GM18951 (cell line): ENCODE measurements around the gene ADGRD1.

Experiments
- POLR2A ChIP-seq: IDR thresholded peaks from 4 replicates; pipeline ENCODE4 v1.6.1; 2011; ENCODE audit warnings: mild to moderate bottlenecking; ENCODE audit not compliant: insufficient read length, insufficient read depth; ENCODE audit errors: extremely low read depth
- in situ Hi-C: fragments of 300-500 bp; cut with MboI; formaldehyde crosslinking; loops from one replicate; pipeline ENCODE4 v1.12.0; 2022; ENCODE audit warnings: low sequenced_read_pairs, mixed read lengths, inconsistent platforms; ENCODE audit not compliant: unreplicated experiment

Gene ADGRD1

DNA sequence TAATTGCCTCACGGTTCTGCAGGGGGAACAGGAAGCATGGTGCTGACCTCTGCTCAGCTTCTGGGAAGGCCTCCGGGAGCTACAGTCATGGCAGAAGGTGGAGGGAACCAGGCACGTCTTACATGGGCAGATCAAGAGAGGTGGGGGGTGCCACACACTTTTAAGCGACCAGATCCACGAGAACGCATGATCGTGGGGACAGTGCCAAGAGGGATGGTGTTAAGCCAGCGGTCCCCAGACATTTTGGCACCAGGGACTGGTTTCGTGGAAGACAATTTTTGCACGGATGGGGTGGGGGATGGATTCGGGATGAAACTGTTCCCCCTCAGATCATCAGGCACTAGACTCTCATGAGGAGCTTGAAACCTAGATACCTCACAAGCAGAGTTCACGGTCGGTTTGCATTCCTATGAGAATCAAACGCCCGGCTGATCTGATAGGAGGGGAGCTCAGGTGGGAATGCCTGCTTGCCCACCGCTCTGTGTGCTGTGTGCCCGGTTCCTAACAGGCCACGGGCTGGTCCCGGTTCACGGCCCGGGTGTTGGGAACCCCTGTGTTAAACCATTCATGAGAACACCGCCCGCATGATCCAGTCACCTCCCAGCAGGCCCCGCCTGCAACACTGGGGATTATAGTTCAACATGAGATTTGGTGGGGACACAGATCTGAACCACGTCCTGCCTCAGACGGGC is 96.9 kb downstream of the ADGRD1 start:
- TF ChIP-seq POLR2A = no peak
- in situ Hi-C loops = no loop called here

DNA sequence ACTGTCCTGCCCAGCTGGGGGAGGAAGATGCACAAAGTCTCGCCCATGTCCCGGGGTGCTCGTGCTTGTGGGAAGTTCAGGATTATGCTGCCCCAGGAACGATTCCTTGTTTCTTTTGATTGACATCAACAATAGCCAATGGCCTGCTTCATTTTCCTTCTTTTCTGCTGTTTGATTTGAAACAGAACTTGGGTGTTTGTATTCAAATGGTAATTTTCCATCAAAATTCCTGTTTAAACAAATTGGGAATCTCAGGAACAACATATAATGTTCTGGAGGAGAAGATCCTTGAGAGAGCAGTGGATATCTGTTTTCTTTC is 97.4 kb downstream of the ADGRD1 start:
- no peak for TF ChIP-seq POLR2A
- in situ Hi-C loops = no loop called here

DNA sequence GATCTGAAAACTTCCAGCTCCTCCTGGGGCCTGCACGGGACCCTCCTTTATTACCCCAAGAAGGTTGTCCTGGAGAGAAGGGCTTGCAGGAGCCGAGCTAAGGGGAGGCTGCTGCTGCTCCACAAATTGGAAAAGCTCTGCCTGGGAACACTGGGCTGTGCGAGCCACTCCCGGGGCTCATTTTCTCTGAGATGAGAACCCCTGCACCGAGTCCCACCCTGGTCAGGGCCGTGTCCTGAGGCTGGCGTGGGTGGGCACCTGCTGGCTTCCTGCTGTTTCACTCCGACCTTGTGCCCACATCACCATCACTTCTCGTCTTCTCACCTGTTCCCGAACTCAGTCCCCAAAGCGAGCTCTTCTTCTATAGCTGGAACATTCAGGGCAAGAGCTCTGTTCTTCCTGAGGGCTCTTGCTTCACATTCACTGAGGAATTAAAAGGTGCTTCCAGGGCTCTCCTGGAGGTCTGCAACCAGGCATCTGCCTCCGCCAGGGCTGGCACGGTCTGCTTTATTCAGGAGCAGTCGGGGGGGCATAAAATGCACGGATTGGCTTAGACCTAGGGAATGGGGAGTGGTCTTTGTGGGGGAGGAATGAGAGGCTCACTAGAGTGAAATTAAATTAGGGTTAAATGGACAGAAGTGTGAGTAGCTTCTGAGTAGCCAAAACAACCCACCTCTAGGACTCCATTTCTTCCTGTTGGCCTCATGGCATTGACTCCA is 98.5 kb downstream of the ADGRD1 start:
- TF ChIP-seq POLR2A = no peak
- in situ Hi-C loops = no loop called here

DNA sequence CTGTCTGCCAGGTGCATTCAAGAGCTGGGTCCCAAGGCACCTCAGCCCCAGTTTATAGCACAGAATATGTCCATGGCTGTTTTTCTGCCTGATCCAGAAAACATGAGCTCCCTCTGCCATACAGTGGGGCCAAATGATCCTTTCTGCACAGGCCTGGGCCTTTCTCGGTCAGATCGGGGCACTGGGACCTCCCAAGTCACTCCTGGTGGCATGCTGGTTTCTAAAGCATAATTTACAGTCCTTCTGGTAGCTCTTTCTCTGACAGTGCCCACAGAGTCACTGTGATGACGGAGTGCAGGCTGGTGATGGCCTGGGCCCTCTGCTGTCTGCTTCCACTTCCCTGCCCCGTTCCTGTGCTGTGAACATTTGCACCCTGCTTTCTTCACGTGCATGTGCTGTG is 99.2 kb downstream of the ADGRD1 start:
- TF ChIP-seq POLR2A = no peak
- in situ Hi-C loops = no loop called here

DNA sequence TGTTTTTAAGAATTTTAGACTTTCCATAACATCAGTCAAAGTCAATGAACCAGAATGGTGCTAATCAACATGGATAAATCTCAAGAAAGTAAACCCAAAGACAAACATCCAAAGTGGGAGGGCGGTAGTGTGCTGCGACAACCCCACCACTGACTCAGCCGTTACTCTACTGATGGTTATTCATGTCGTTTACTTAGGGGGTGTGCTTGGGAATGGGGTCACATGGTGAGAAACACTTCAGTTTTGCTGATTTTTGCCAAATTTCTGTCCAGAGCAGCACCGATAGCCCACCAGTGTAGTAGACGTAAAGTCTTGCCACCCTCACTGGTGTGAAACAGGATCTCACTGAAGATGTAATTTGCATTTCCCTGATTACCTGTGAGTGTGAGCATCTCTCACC is 99.9 kb downstream of the ADGRD1 start:
- TF ChIP-seq POLR2A = no peak
- in situ Hi-C loops = no loop called here

DNA sequence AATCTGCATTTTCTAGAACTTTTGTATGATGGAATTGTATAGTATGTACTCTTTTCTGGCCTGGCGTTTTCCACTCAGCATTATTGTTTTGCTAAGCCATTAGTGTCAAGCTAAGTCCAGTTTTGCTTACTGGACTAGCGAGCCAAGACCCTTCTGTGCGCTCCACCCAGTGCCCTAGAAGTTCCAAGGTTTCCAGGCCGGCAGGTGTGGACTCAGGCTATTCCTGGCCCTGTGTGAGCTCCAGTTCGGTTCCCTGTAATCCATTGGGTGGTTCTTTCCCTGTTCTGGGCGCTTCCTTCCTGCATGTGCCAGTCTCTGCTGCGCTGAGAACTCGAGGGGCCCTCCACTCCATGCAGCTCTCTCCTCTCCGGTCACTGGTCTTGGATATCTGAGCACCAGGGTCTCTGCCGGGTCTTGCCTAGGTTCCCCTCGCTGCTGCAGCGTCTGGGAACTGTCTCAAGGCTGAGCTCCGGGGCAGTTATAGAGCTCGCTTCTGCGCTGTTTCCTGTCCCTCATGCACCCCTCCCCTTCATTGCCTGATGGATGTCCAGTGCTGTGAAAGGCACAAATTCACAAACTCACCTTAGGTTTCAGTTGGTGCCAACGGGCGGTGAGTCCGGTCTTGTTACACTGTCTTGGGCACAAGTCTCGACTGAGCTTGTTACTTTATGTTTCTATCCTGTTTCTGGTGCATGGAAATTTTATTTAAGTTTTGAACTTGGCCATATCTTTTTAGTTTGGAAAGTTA is 100.8 kb downstream of the ADGRD1 start:
- in situ Hi-C loops = no loop called here
- TF ChIP-seq POLR2A = no peak

DNA sequence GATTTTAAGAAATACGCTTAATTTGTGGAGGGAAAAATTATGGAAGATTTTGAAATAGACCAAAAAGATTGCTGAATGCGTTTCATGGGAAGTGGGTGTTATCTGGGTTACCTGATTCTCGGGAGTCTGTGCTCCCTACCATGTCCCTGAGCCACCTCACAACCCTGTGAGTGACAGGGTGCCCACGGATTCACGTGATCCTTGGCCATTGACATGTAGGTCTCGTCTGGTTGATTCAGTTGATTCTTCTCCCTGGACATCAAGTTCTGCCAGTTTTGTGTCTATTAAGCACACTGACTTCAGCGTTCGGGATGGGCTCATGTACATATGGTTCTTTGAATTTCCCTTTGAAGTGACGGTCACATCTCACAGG is 101.4 kb downstream of the ADGRD1 start:
- in situ Hi-C loops = no loop called here
- no peak for TF ChIP-seq POLR2A

DNA sequence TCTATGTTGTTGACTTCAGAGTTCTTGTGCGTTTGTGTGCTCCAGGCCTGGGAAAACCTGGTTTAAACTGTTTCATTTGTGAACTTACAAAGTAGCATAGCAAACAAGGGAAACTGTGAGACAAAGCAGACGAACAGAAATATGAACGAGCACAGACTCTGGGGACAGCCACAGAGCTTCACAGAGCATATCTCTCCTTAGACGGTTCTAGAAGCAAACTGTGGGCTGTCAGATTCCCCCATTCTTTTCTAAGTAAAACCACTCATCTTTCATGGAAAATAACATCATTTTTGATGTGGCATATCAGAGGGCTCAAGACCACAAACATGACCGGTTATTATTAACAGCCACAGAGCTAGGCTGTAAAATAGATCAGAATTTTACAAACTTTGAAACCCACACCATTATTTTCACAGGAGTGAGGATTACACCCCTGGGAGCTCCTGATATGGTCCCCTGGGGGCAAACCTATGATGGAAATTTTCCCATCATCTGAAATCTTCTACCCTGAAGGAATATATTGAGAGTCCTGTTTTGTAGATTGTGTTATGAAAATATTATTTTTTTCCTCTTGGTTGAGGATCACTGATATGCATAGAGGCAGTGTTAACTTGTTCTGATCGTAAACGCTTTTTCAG is 102.0 kb downstream of the ADGRD1 start:
- TF ChIP-seq POLR2A = no peak

DNA sequence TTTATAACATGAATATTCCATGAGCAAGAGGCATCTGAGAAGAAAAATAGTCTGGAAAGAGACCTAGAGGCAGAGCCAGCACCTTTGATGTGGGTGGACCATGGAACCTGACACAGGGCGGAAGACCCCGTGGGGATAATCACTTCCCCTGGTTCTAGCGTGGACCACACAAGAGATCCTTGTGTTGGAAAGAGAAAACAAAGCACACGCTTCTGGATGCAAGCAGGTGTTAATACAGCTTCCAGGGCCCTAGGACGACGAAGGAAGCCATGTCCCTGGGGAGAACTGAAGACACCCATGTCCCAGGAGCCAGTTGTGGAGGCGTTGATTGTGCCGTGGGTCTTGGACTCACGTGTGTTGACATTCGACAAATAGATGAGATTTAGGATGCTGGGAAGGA is 102.9 kb downstream of the ADGRD1 start:
- no peak for TF ChIP-seq POLR2A
- in situ Hi-C loops = no loop called here

More for the DNA sequence above, 102.0 kb downstream of the ADGRD1 start:
- in situ Hi-C loops = no loop called here

DNA sequence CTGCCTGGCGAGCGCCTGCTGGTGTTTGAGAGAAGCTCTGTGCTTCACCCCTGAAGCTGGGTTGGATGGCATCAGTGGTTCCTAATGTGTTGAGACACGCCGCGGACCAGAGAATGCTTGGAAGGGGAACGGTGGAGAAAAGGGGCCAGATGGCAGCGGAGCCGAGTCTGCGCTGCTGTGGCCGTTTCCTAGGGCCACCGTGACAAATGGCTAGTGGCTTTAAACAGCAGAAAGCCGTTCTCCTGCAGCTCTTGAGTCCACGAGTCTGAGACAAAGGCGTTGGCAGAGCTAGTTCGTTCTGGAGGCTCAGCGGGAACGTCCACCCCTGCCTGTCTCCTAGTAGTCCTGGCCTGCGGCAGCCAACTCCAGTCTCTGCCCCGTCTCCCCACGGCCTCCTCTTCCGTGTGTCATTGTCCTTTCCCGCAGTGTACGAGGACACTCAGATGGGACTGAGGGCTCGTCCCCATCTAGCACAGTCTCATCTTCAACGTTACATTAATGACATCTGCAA is 103.6 kb downstream of the ADGRD1 start:
- TF ChIP-seq POLR2A = no peak
- in situ Hi-C loops = no loop called here

DNA sequence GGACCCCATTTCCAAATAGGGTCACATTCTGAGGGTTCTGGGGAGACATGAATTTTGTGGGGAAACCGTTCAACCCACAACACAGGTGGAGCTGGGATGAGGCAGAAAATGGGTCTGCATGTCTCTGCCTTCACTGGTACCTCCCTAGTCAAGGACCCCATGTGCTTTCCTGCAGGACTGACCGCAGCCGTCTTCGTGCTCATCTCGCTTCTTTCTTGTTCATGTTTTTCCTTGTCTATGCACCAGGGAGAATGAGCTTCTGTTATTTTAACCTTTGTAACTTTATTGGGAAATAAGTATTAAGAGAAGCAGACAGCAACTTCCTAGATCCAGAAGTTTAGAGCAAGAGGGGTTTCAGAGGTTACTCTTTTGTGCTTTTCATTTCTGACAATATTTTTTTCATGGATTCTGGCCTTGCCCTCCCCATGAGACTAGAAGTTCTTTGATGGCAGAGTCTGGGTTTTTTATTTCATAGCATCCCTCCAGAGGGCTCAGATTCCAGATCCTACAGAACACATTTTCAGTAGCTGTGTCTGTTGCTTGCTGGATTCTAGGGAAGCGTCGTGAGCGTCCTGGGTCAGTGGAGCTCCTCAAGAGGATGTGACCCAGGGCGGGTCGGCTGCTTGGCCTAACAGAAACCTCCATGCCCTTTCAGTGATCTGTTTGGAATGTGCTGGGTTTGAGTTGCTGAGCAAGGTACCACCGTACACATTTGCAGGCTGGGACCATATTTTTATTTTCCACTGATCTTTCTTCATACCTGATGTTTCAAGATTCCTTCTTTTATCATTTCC is 104.2 kb downstream of the ADGRD1 start:
- in situ Hi-C loops = no loop called here

DNA sequence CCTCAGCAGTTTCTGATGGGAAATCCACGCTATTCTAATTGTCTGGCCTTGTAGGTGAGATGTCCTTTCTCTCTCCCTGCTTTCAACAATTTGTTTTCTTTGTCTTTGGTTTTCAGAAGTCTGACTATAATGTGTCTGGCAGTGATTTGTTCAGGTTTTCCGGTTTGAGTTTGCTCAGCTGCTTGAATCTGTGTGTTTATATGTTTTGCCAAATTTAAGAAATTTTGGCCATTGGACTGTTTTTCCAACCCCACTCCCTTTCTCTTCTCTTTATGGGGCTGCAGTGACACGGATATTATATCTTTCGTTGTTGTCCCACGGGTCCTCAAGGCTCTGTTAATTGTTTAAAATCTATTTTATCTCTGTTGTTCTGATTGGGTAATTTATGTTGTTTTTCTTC is 105.0 kb downstream of the ADGRD1 start:
- in situ Hi-C loops = no loop called here
- no peak for TF ChIP-seq POLR2A

More for the DNA sequence above, 104.2 kb downstream of the ADGRD1 start:
- TF ChIP-seq POLR2A = no peak
